Neural progenitor cell (in vitro differentiated cells): ENCODE measurements around the gene PRX. TPM values are rescaled to one million over a fixed set of nuclear protein-coding genes. Genes with fewer than 3 reads are reported as not detected.
"Not testable (repeated sequence)": the region's sequence is repeated elsewhere in the genome, so short reads cannot be mapped to it uniquely, and the experiment has no call there.

Source experiments
- DNase-seq: peaks from one replicate; pipeline ENCODE4 v3.0.0-alpha.2; 2016; ENCODE audit warnings: low spot score
- H2AFZ ChIP-seq: fragments of 200-600 bp; sonication (generic); replicated peaks from 2 replicates; pipeline ENCODE4 v1.6.1; 2016; ENCODE audit warnings: antibody characterized with exemption
- H3F3A ChIP-seq: fragments of 200-600 bp; sonication (generic); 2 replicates; pipeline ENCODE4 v1.6.1; 2016; ENCODE audit warnings: antibody characterized with exemption, low read depth
- H3K27ac ChIP-seq: fragments of 200-600 bp; sonication (generic); 2 replicates; pipeline ENCODE4 v1.5.1; 2016; ENCODE audit warnings: mild to moderate bottlenecking
- H3K27me3 ChIP-seq: fragments of 200-600 bp; sonication (generic); 2 replicates; pipeline ENCODE4 v1.6.1; 2016; ENCODE audit warnings: mild to moderate bottlenecking, moderate library complexity
- H3K36me3 ChIP-seq: fragments of 200-600 bp; sonication (generic); 2 replicates; pipeline ENCODE4 v1.5.1; 2016
- H3K4me1 ChIP-seq: fragments of 200-600 bp; sonication (generic); 2 replicates; pipeline ENCODE4 v1.6.1; 2016; ENCODE audit warnings: mixed run types
- H3K4me2 ChIP-seq: fragments of 200-600 bp; sonication (generic); 2 replicates; pipeline ENCODE4 v1.6.1; 2016
- H3K4me3 ChIP-seq: fragments of 200-600 bp; sonication (generic); 2 replicates; pipeline ENCODE4 v1.5.1; 2016
- H3K79me2 ChIP-seq: fragments of 200-600 bp; sonication (generic); 2 replicates; pipeline ENCODE4 v1.6.1; 2016; ENCODE audit warnings: low read depth
- H3K9ac ChIP-seq: fragments of 200-600 bp; sonication (generic); 2 replicates; pipeline ENCODE4 v1.6.1; 2016
- H3K9me3 ChIP-seq: fragments of 200-600 bp; sonication (generic); 2 replicates; pipeline ENCODE4 v1.5.1; 2016; ENCODE audit warnings: low read depth
- H4K20me1 ChIP-seq: fragments of 200-600 bp; sonication (generic); 2 replicates; pipeline ENCODE4 v1.6.1; 2016; ENCODE audit warnings: low read depth
- H3K27ac Mint-ChIP-seq: 3 replicates; pipeline ENCODE4 v1.8.0; 2021; ENCODE audit warnings: mixed read lengths
- H3K27me3 Mint-ChIP-seq: 2 replicates; pipeline ENCODE4 v1.8.0; 2022; ENCODE audit warnings: low read depth, mild to moderate bottlenecking, inconsistent platforms, moderate library complexity, mixed read lengths; ENCODE audit not compliant: insufficient read depth
- H3K36me3 Mint-ChIP-seq: 3 replicates; pipeline ENCODE4 v1.8.0; 2021; ENCODE audit warnings: mixed read lengths
- H3K4me1 Mint-ChIP-seq: 3 replicates; pipeline ENCODE4 v1.8.0; 2021; ENCODE audit warnings: mixed read lengths
- H3K4me3 Mint-ChIP-seq: 3 replicates; pipeline ENCODE4 v1.8.0; 2021; ENCODE audit warnings: mild to moderate bottlenecking, moderate library complexity, mixed read lengths
- H3K9me3 Mint-ChIP-seq: 3 replicates; pipeline ENCODE4 v1.8.0; 2020; ENCODE audit warnings: mixed read lengths
- EZH2 ChIP-seq: fragments of 200-600 bp; sonication (generic); IDR thresholded peaks from 2 replicates; pipeline ENCODE4 v1.6.1; 2017; ENCODE audit warnings: antibody characterized with exemption, mild to moderate bottlenecking, moderate library complexity
- EZH2phosphoT487 ChIP-seq: fragments of 200-600 bp; sonication (generic); IDR thresholded peaks from 2 replicates; pipeline ENCODE4 v1.6.1; 2017; ENCODE audit warnings: antibody characterized with exemption
- total RNA-seq: library from RNA; depleted of rRNA; stranded (reverse); fragments of >200 nt; gene quantifications from 2 replicates; pipeline ENCODE4 v1.2.3, GENCODE V29; 2015; ENCODE audit warnings: low replicate concordance
- TF ChIP-seq, protein P1 (sequence below): fragments of 200-600 bp; sonication (generic); IDR thresholded peaks from 2 replicates; pipeline ENCODE4 v1.5.1; 2017; ENCODE audit warnings: antibody characterized with exemption, mild to moderate bottlenecking

Gene PRX
- total RNA-seq, 1 donor from 2014 or later: 1.4 TPM

DNA sequence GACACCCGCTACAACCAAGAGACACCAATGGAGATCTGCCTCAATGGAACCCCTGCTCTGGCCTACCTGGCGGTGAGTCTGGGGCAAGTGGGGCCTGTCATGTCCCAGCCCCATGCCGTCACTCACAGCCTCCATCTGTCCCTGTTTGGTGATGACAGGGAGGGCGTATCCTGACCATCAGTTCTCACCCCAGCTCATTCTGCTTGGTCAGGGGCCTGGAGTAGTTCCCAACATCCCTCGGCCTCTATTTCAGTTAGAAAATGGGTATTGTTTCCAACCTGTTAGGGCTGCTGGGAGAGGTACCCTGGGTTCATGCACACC, 41.4 kb downstream of the PRX start:
- Mint-ChIP-seq H3K27me3 (peaks cover 4% of the 10 kb centered on the region), H3K36me3 (peaks cover 17% of the 10 kb centered on the region), H3K9me3 (no peaks in the 10 kb centered on the region), H3K27ac (no peak overlapping the region), H3K4me3 (no peak overlapping the region), H3K4me1 (peaks cover 8% of the 10 kb centered on the region)
- Histone ChIP-seq H2AFZ (no peak overlapping the region), H3K79me2 (no peaks in the 10 kb centered on the region), H3K9me3 (no peaks in the 10 kb centered on the region), H3F3A (peaks cover 4% of the 10 kb centered on the region), H3K36me3 (no peaks in the 10 kb centered on the region), H3K27me3 (no peaks in the 10 kb centered on the region), H3K4me2 (no peak overlapping the region), H3K4me1 (peaks cover 4% of the 10 kb centered on the region), H3K4me3 (no peak overlapping the region), H3K9ac (no peak overlapping the region), H3K27ac (no peak overlapping the region), H4K20me1 (peaks cover 13% of the 10 kb centered on the region)
- DNase-seq: no peak
- TF ChIP-seq, protein P1, sequence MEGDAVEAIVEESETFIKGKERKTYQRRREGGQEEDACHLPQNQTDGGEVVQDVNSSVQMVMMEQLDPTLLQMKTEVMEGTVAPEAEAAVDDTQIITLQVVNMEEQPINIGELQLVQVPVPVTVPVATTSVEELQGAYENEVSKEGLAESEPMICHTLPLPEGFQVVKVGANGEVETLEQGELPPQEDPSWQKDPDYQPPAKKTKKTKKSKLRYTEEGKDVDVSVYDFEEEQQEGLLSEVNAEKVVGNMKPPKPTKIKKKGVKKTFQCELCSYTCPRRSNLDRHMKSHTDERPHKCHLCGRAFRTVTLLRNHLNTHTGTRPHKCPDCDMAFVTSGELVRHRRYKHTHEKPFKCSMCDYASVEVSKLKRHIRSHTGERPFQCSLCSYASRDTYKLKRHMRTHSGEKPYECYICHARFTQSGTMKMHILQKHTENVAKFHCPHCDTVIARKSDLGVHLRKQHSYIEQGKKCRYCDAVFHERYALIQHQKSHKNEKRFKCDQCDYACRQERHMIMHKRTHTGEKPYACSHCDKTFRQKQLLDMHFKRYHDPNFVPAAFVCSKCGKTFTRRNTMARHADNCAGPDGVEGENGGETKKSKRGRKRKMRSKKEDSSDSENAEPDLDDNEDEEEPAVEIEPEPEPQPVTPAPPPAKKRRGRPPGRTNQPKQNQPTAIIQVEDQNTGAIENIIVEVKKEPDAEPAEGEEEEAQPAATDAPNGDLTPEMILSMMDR: no peak
- TF ChIP-seq EZH2 (no peak), EZH2phosphoT487 (no peak)

DNA sequence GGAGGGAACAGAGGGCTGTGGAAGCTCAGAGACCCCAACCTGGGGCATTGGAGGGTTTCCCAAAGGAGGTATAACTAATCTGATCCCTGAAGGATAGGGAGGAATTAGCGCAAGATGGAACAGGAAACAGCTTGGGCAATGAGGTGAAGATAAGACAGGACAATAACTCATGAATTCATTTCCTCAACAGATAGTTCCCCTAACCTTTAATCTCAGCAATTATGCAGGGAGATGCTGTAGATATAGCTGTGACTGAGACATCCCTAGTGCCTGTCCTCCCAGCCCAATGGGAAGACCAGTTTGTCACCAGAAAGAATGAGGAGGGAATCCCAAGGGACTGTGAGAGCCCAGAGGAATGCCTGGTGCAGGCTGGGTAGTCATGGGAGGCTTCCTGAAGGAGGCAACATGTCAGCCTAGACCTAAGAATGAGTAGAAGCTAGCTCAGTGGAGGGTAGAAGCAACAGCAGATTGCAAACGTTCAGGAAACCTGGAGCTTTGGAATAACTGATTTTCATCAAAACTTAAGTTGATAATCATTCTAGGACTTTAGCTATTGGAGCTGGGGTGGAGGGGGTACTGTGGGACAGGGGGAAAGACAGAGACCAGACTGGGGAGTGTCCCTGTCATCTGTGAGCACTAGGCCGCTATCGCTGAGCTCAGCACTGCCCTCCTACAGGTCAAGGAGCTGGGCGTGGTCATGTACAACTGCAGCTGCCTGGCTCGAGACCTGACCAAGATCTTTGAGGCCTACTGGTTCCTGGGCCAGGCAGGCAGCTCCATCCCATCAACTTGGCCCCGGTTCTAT, 42.0 kb downstream of the PRX start:
- Histone ChIP-seq H3K27ac (no peak overlapping the region), H3K9me3 (no peaks in the 10 kb centered on the region), H3F3A (peaks cover 9% of the 10 kb centered on the region), H2AFZ (no peak overlapping the region), H3K4me1 (peaks cover 9% of the 10 kb centered on the region), H3K4me2 (no peak overlapping the region), H3K27me3 (no peaks in the 10 kb centered on the region), H3K4me3 (no peak overlapping the region), H3K9ac (no peak overlapping the region), H3K79me2 (no peaks in the 10 kb centered on the region), H3K36me3 (no peaks in the 10 kb centered on the region), H4K20me1 (peaks cover 18% of the 10 kb centered on the region)
- Mint-ChIP-seq H3K4me3 (no peak overlapping the region), H3K36me3 (peaks cover 16% of the 10 kb centered on the region), H3K27me3 (peaks cover 4% of the 10 kb centered on the region), H3K4me1 (peaks cover 12% of the 10 kb centered on the region), H3K9me3 (no peaks in the 10 kb centered on the region), H3K27ac (no peak overlapping the region)
- TF ChIP-seq, protein P1: no peak
- TF ChIP-seq EZH2: no peak
- TF ChIP-seq EZH2phosphoT487: no peak
- DNase-seq: no peak

DNA sequence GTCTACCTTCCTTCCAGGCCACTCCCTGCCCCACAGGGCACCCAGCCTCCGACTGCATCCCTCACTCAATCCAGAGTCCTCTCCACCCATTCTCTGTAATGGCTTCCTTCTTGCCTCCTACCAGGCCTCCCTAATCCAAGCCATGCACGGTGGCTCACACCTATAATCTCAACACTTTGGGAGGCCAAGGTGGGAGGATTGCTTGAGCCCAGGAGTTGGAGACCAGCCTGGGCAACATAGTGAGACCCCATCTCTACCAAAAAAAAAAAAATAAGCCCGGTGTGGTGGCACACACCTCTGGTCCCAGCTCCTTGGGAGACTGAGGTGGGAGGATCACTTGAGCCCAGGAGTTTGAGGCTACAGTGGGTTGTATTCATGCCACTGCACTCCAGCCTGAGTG, 42.9 kb downstream of the PRX start:
- DNase-seq, H3K4me2 ChIP-seq, H3K79me2 ChIP-seq, H3K36me3 ChIP-seq, H3K27me3 Mint-ChIP-seq, H2AFZ ChIP-seq, H3K4me3 Mint-ChIP-seq, H3K9me3 Mint-ChIP-seq, H3K9ac ChIP-seq, H3K4me3 ChIP-seq, H3K9me3 ChIP-seq, H3K27ac ChIP-seq, H3K27me3 ChIP-seq: not testable (repeated sequence)
- H3K36me3 Mint-ChIP-seq: peaks cover 15% of the 10 kb centered on the region
- H3K27ac Mint-ChIP-seq: peak overlapping the region; percentile 83
- peaks cover 18% of the 10 kb centered on the region for H4K20me1 ChIP-seq
- peaks cover 10% of the 10 kb centered on the region for H3F3A ChIP-seq
- H3K4me1 ChIP-seq: peaks cover 11% of the 10 kb centered on the region
- H3K4me1 Mint-ChIP-seq: peaks cover 17% of the 10 kb centered on the region

DNA sequence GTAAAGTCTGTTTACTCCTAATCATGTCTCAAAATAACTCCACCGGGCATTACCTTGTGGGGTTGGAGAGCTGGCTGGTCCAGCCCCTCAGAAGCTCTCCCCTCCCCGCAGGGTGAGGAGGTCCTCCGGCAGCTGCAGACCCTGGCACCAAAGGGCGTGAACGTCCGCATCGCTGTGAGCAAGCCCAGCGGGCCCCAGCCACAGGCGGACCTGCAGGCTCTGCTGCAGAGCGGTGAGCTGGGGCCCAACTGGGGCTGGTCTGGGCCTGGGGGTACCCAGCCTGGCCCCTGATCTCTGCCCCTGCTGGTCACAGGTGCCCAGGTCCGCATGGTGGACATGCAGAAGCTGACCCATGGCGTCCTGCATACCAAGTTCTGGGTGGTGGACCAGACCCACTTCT, 43.4 kb downstream of the PRX start:
- no peak for TF ChIP-seq EZH2
- no peak for TF ChIP-seq EZH2phosphoT487
- TF ChIP-seq, protein P1: no peak
- H3K27me3 ChIP-seq: no peaks in the 10 kb centered on the region
- Mint-ChIP-seq H3K4me1 (peaks cover 20% of the 10 kb centered on the region), H3K27me3 (peaks cover 3% of the 10 kb centered on the region), H3K27ac (no peak overlapping the region), H3K9me3 (no peaks in the 10 kb centered on the region), H3K36me3 (peaks cover 13% of the 10 kb centered on the region), H3K4me3 (no peak overlapping the region)
- no peak overlapping the region for H3K9ac ChIP-seq
- peaks cover 11% of the 10 kb centered on the region for H3K4me1 ChIP-seq
- no peaks in the 10 kb centered on the region for H3K9me3 ChIP-seq
- peaks cover 18% of the 10 kb centered on the region for H4K20me1 ChIP-seq
- H3K79me2 ChIP-seq: no peaks in the 10 kb centered on the region
- no peak overlapping the region for H2AFZ ChIP-seq
- H3F3A ChIP-seq: peaks cover 10% of the 10 kb centered on the region
- no peak overlapping the region for H3K27ac ChIP-seq
- H3K36me3 ChIP-seq: no peaks in the 10 kb centered on the region
- H3K4me2 ChIP-seq: no peak overlapping the region
- no peak for DNase-seq
- no peak overlapping the region for H3K4me3 ChIP-seq
